ENCODE data around the gene EHHADH.
"Not testable (repeated sequence)": the region's sequence is repeated elsewhere in the genome, so short reads cannot be mapped to it uniquely, and the experiment has no call there.

EHHADH gene

DNA sequence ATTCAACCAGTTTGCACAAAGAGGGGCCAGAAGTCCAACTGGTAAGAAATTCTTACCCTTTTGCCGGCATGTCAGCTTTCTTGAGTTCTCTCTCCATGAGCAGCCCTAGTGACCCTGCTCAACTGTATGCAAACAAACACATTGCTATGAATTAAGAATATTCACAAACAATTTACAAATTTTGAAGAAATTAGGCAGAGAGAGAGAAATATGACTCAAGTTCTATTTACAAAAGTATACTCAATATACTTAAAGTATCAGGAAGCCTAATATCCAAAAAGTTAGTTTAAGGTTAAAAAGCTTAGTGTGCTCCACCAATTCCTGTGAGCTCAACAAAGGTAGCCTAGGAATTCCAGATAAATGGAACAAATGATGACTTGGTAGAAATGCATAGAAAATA is 3.5 kb upstream of the EHHADH start:
- no peak for DNase-seq
- in situ Hi-C loops (cut with MboI; ENCODE audit: low pct_unique_long_range_greater_than_20kb, low sequenced_read_pairs): no loop called here

DNA sequence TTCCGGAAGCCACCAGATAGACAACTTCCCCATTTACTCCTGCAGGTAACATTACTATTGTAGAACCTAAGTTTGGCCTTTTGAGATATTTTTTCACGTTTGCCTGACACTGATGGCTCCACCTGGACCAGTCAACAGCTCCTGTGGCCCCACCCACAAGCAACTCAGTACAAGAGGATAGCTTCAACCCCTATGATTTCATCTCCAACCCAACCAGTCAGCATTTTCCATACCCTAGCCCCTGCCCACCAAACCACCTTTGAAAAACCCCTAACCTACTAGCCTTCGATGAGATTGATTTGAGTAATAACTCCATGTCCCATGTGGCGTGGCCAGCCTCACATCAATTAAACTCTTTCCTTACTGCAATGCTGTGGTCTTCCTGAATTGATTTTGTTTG is 950 bp upstream of the EHHADH start:
- in situ Hi-C loops (cut with MboI; ENCODE audit: low pct_unique_long_range_greater_than_20kb, low sequenced_read_pairs): no loop called here
- no peak for DNase-seq

DNA sequence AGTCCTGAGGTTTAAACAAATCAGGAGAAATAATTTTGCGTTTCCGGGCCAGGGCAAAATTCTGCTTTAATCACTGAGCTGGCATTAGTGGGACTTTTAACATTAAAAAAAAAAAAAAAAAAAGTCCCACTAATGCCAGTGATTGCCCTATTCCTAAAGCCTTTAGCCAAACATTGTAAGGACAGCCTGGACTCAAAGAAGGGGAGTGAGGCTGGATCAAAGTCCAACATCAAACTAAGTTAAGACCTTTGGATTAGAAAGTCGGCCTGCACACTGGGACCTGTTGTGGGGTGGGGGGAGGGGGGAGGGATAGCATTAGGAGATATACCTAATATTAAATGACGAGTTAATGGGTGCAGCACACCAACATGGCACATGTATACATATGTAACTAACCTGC is 716 bp downstream of the EHHADH start:
- DNase-seq; in situ Hi-C loops (cut with MboI; ENCODE audit: low pct_unique_long_range_greater_than_20kb, low sequenced_read_pairs): not testable (repeated sequence)

DNA sequence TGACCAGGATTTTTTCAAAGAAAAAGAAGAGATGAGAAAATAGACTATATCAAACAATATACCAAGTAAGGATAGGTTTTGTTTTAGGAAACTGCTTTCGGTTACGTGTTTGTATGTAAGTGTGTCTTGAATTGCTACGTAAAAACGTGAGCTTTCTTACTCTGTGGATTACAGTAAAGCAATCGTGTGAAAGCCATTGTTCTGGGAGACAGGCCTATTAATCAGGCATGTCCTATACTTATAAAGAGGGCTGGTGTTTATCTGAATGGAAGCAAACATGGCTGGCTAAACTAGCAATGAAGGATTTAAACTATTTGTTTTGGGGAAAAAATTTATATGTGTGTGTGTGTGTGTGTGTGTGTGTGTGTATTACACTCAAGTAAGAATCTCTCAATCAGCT is 2.6 kb downstream of the EHHADH start:
- no peak for DNase-seq
- in situ Hi-C loops (cut with MboI; ENCODE audit: low pct_unique_long_range_greater_than_20kb, low sequenced_read_pairs): no loop called here

DNA sequence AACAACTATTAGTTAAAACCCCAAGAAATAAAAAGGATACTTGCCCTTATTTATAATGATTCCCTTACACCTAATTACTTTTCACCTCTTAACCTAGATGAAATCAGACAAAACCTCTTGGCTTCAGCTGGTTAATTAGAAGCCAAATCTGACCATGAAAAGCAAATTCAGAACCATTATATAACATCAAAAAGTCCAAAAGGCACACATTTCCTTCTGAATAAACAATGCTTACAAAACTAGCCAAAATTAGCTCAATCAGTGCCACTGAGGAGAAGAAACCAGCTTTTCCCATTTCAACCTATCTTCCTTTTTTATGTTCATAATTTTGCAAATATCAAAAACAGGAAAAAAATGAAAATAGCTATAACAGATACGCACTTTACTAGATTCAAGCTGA is 3.2 kb downstream of the EHHADH start:
- in situ Hi-C loops (cut with MboI; ENCODE audit: low pct_unique_long_range_greater_than_20kb, low sequenced_read_pairs): no loop called here
- DNase-seq: no peak

DNA sequence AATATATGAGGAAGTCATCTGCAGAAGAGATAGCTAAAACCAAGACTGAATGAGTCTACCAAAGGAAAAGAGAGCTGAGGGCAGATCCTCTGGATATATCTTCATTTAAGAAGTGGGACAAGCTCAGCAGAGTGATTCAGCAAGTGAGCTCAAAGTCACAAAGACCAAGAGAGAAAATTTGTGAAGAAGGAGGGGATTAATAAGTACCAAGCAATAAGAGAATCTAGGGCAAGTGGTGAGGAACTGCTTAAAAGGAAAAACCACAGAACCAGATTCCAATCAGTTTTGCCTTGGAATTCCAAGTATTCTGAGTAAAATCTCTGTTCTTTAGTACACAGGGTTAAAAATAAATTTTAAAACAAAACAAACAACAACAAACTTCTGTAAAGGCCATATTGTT is 3.6 kb downstream of the EHHADH start:
- in situ Hi-C loops (cut with MboI; ENCODE audit: low pct_unique_long_range_greater_than_20kb, low sequenced_read_pairs): no loop called here
- no peak for DNase-seq

DNA sequence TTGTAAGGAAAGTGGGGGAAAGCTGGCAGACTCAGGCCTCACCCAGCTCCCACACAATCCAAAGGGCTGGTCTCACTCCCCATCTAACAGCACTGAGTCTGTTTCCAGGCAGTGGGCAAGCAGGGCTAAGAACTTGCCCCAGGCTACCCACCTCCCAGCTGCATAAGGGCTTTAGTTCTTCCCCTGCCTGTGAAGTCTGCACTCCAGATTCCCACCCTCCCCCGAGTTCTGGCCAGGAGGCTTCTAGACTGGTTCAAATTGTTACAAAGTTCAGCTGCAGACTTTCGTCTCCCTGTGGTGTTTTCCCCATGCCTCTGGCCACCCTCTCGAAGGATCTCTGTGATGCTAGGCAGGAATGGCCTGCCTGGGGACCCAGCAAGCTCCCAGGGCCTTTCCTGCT is 11.2 kb downstream of the EHHADH start:
- in situ Hi-C loops (cut with MboI; ENCODE audit: low pct_unique_long_range_greater_than_20kb, low sequenced_read_pairs): no loop called here
- no peak for DNase-seq

DNA sequence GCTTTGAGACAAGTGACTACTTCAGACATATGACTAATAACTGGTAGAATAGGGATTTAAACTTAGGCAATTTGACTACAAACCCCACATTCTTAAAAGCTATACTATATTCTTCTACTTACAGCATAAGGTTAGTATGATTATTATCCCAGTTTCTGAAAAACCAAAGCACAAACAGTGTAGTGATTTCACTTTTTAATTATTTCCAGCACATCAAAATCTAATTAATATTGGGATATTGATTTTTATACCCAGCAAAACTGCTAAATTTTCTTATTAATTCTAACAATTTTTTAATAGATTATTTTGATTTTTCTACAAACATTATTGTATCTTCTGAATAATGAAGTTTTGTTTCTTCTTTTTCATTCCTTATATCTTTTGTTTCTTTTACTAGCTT is 16.9 kb downstream of the EHHADH start:
- in situ Hi-C loops (cut with MboI; ENCODE audit: low pct_unique_long_range_greater_than_20kb, low sequenced_read_pairs): no loop called here
- no peak for DNase-seq

DNA sequence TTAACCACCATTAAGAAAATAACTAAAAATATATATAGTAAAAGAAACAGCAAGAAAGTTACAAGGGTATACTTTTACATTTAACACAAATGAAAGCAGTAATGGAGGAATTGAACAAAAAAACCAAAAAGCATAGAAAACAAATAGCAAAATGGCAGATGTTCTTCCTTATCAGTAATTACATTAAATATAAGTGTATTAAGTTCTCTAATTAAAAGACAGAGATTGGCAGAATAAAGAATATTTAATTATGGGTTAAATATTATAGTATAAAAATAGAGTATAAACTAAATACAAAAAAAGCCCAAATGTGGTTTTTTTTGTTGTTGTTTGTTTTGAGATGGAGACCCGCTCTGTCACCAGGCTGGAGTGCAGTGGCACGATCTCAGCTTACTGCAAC is 20.5 kb downstream of the EHHADH start:
- DNase-seq: no peak
- in situ Hi-C loops (cut with MboI; ENCODE audit: low pct_unique_long_range_greater_than_20kb, low sequenced_read_pairs): no loop called here

DNA sequence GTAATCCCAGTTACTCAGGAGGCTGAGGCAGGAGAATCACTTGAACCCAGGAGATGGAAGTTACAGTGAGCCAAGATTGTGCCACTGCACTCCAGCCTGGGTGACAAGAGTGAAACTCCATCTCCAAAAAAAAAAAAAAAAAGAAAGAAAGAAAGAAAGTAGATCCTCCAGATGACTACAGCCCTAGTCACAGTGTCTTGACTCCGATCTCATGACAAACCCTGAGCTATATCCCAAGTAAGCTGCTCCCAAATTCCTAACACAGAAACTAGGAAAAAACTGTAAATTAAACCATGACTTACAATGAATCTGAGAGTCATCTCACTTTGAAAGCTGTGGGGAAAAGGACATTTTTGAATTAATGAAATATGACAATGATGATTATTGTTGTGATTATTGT is 27.3 kb downstream of the EHHADH start:
- DNase-seq; in situ Hi-C loops (cut with MboI; ENCODE audit: low pct_unique_long_range_greater_than_20kb, low sequenced_read_pairs): not testable (repeated sequence)

DNA sequence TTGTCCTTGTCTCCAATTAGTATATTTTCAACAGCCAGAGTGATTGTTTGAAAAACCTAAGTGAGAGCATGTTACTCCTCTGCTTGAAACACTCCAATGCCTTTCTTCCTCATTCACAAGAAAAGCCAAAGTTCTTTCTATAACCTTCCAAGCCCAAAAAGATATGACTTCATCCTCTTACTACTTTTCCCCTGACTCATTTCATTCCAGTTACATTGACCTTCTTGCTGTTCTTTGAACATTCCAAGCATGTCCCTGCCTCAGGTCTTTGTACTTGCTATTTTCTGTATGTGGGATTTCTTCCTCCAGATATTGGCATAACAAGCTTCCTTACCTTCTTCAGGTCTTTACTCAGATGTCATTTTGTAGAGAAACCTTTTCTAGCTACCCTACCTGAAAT is 28.3 kb downstream of the EHHADH start:
- no peak for DNase-seq
- in situ Hi-C loops (cut with MboI; ENCODE audit: low pct_unique_long_range_greater_than_20kb, low sequenced_read_pairs): no loop called here

DNA sequence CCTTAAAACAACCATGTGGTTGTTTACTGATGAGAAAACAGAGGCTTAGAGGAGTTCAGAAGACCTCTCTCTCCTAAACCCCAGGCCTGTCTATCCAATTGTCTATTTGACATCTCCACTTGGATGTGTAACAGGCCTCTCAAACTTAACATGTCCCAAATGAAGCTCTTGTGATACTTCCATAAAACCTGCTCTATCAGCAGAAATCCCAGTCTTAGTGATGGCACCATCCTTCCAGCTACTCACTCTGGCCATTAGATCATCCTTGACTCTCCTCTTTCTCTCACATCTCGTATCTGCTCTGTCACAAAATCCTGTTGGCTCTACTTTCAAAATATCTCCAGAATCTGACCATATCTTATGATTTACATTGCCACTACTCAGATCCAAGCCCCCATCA is 28.8 kb downstream of the EHHADH start:
- in situ Hi-C loops (cut with MboI; ENCODE audit: low pct_unique_long_range_greater_than_20kb, low sequenced_read_pairs): no loop called here
- DNase-seq: no peak

DNA sequence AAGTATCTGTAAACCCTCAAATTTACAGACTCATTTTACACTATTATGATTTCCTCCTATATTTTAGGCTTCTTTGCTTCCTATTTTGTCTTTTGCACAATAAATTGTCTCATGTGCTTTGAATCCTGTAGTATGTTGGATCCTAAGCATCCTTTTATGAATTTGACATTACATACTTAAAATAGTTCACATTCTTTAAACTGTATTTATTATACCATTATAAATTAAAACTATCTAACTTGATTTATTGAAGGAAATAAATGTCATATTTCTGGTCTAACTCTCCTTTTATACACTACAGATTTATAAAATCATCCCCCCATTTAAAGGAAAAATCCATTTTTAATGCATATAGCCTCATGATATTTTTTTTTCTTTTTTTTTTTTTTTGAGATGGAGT is 32.6 kb downstream of the EHHADH start:
- in situ Hi-C loops (cut with MboI; ENCODE audit: low pct_unique_long_range_greater_than_20kb, low sequenced_read_pairs): no loop called here
- DNase-seq: no peak

DNA sequence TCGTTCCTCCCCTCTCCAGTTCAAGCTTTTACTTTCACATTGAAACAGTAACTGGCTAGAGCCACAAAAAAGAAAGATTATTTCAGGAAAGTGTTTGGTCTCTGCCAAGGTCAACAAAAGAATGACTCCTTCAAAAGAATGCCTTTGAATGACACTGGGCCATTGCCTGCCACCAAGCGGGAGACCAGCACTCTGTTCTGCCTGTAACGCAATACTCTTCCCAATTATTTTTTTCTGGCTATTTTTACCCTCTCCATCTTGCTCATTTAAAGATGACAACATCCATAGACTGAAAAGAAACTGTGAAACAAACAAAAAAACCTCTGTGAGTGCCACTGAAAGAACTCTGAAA is 37.3 kb downstream of the EHHADH start:
- in situ Hi-C loops (cut with MboI; ENCODE audit: low pct_unique_long_range_greater_than_20kb, low sequenced_read_pairs): no loop called here
- DNase-seq: no peak

DNA sequence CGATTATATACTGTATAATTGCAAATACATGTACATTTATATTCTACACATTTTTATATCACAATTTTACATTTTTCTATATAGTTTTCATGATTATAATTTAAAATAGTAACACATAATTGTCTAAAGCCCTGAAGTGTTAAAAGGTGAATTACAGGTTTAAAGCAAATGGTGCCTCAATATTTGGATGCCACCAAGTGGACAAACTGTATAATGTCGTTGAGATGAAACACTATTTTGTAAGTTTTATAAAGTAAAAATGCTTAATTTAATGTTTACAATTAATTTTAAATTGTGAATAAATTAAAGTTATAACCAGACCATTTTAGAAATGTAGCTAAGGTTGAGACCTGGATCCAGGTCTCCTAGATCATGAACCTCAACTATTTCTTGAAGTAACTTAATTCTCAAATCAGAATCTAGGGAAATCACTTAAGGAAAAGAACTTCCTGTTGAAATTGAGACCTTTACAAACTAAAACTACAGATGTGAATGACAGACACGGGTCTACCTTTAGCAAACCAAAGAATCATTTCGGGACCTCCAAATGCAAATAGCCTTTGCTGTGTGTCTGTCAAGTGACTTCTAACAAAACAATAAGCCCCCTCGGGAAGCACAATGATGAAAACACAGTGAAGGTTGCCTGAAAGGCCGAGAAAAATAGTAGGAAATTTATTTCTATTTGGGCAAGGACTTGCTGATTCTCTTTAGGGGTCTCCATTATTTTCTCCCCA is 37.8 kb downstream of the EHHADH start:
- in situ Hi-C loops (cut with MboI; ENCODE audit: low pct_unique_long_range_greater_than_20kb, low sequenced_read_pairs): no loop called here
- DNase-seq: peak; percentile 8

DNA sequence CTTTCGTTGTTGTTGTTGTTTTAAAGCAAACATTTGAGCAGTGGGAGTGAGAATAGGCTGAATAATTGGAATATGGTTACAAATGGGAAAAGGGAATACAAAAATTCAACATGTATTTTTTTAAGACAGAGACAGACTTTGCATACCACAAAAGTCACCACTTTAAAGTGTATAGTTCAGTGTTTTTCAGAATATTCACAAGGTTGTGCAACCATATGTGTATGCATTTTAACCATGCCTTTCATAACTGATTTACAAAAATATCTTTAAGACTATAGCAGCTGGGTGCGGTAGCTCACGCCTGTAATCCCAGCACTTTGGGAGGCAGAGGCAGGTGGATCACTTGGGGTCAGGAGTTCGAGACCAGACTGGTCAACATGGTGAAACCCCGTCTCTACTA is 41.3 kb downstream of the EHHADH start:
- DNase-seq: no peak
- in situ Hi-C loops (cut with MboI; ENCODE audit: low pct_unique_long_range_greater_than_20kb, low sequenced_read_pairs): no loop called here

DNA sequence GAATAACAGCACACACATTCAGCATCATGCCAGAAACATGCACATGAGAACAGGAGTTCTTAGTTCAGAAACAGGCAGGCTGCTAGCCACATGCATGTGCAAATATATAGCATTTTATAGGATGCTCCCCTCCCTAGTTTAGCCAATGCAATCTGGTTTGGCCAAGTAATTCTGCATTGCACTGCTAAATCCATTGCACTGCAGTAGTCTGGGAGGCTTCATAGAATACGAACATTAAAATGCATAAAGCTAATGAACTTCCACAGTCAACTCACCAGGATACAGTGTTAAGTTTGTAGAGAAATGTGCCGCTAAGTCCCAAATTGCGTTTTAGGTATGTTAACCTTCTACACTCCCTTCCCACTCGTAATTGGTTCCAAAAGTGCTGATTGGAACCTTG is 41.8 kb downstream of the EHHADH start:
- DNase-seq: no peak
- in situ Hi-C loops (cut with MboI; ENCODE audit: low pct_unique_long_range_greater_than_20kb, low sequenced_read_pairs): no loop called here

DNA sequence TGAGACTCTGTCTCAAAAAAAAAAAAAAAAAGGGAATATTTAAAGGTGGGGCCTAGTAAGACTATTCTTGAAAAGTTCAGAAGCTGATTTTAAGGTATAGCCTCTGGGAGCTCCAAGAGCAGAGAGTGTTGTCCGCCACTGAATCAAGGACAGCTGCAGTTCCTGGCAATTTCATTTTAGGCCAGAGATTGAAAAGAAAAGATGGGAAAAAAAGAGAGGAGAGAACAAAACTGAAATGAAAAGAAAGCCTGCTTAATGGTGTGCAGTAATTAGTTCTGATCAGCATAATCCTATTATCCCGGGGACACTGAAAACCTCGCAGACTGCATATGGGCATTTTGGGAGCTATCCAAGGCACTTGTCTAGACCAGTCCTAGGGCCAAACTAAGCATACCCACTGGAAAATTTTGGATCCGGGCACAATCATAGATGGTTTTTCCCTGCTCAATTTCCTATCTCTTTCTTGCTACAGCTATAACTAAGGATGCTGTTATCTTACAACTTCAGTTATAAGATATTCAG is 43.2 kb downstream of the EHHADH start:
- no peak for DNase-seq

DNA sequence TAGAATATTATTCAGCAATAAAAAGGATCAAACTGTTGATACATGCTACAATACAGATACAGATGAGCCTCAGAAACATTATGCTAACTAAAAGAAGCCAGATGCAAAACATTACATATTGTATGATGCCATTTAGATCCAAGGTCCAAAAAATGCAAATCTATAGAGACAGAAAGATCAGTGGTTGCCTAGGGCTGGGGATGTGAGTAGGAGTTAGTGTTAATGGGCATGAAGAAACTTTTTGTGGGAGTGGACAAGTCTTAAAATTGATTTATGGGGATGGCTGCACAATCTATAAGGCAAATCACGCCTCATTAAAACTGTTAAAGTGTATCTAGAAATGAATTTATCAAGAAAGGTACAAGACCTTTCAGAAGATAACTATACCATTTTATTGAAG is 45.0 kb downstream of the EHHADH start:
- in situ Hi-C loops (cut with MboI; ENCODE audit: low pct_unique_long_range_greater_than_20kb, low sequenced_read_pairs): no loop called here

More for the DNA sequence above, 43.2 kb downstream of the EHHADH start:
- in situ Hi-C loops (cut with MboI; ENCODE audit: low pct_unique_long_range_greater_than_20kb, low sequenced_read_pairs): no loop called here

DNA sequence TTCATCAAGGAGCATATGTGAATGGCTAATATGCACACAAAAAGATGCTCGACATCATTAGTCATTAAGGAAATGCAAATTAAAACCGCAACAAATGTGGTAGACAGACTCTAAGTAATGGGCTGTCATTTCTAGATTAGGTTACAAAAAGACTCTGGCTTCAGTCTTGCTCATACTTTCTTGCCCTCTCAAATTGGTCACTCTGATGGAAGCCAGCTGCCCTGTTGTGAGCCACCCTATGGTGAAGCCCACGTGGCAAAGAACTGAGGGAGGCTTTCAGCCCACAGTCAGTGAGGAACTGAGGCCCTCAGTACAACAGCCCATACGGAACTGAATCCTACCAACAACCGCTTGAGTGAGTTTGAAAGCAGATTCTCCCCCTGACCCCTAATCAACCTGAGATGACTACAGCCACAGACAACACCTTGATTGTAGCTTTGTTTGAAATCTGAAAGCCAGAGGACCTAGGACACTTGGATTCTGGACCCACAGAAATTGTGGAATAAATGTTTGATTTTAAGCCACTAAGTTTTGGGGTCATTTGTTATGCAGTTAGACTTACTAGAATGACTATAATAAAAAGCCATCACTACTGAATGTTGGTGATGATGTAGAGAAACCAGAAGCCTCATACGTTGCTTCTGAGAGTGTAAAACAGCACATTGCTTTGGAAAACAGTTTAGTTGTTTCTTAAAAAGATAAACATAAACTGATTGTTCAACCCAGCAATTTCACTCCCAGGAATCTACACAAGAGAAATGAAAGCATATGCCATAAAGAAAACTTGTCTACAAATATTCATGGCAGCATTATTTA is 45.7 kb downstream of the EHHADH start:
- DNase-seq: no peak
- in situ Hi-C loops (cut with MboI; ENCODE audit: low pct_unique_long_range_greater_than_20kb, low sequenced_read_pairs): no loop called here

More for the DNA sequence above, 45.0 kb downstream of the EHHADH start:
- no peak for DNase-seq

DNA sequence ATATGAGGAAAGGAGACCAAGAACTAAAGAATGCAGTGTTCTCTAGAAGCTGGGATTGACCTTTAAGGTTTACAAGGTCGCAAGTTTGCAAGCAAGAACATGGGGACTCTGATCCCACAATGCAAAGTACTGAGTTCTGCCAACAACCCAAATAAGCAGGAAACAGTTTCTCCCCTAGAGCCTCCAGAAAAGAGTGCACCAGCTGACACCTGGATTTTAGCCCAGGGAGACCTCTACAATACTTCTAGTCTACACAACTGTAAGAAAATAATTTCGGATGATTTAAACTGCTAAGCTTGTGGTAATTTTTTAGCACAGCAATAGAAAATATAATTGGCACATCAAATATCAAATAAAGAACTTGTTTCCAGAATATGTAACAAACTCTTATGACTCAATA is 46.4 kb downstream of the EHHADH start:
- in situ Hi-C loops (cut with MboI; ENCODE audit: low pct_unique_long_range_greater_than_20kb, low sequenced_read_pairs): no loop called here
- no peak for DNase-seq

All from KBM-7 (cell line).